Breast epithelium (tissue), 3 donors: ENCODE data around the gene RIMBP3B.
"Not testable (repeated sequence)": the region's sequence is repeated elsewhere in the genome, so short reads cannot be mapped to it uniquely, and the experiment has no call there.

ENCODE experiments used
- POLR2A ChIP-seq: fragments of 450-650 bp; IDR thresholded peaks from one replicate; pipeline ENCODE4 v1.6.1; 2016; ENCODE audit warnings: antibody characterized with exemption, mild to moderate bottlenecking, moderate library complexity
- POLR2AphosphoS5 ChIP-seq, 3 donors: sonication (generic); formaldehyde crosslinking; IDR thresholded peaks; one replicate each; pipeline ENCODE4 v1.6.1; 2017; ENCODE audit warnings: antibody characterized with exemption in 3 of 3
- TF ChIP-seq, protein P1 (sequence below), 3 donors: fragments of 450-650 bp; IDR thresholded peaks; one replicate each; pipeline ENCODE4 v1.5.1; 2016 to 2017; ENCODE audit warnings: antibody characterized with exemption in 3 of 3, mild to moderate bottlenecking in 3 of 3, moderate library complexity in 3 of 3

GRCh38 chr22:21362473-21362872, 21.1 kb upstream of the RIMBP3B start:
- TF ChIP-seq, protein P1, sequence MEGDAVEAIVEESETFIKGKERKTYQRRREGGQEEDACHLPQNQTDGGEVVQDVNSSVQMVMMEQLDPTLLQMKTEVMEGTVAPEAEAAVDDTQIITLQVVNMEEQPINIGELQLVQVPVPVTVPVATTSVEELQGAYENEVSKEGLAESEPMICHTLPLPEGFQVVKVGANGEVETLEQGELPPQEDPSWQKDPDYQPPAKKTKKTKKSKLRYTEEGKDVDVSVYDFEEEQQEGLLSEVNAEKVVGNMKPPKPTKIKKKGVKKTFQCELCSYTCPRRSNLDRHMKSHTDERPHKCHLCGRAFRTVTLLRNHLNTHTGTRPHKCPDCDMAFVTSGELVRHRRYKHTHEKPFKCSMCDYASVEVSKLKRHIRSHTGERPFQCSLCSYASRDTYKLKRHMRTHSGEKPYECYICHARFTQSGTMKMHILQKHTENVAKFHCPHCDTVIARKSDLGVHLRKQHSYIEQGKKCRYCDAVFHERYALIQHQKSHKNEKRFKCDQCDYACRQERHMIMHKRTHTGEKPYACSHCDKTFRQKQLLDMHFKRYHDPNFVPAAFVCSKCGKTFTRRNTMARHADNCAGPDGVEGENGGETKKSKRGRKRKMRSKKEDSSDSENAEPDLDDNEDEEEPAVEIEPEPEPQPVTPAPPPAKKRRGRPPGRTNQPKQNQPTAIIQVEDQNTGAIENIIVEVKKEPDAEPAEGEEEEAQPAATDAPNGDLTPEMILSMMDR (IDR thresholded peaks at IDR 0.05): not testable (repeated sequence)
- not testable (repeated sequence) for TF ChIP-seq POLR2A; POLR2AphosphoS5 (IDR thresholded peaks at IDR 0.05)
